ENCODE results near the gene SMAD3.
"Not testable (repeated sequence)": the region's sequence is repeated elsewhere in the genome, so short reads cannot be mapped to it uniquely, and the experiment has no call there.

Gene SMAD3

DNA sequence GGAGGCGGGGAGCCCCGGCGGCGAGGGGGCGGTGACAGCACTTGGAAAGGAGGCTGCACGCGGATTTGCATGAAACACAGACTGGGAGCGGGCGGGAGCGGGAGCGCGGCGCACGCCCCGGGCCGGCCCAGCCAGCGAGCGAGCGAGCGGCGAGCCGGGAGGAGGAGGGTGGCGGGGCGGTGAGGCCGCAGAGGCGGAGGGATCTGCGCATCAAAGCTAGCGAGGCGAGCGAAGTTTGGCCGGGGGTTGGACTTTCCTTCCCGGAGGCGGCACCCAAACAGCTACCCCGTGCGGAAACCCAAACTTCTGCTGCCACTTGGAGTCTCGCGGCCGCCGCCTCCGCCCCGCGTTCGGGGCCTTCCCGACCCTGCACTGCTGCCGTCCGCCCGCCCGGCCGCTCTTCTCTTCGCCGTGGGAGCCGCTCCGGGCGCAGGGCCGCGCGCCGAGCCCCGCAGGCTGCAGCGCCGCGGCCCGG, at the start of gene SMAD3:
SMAD3 (plus strand) TSS at position 72 of the 475 bp plus-strand sequence. CDS start 553 bp downstream, outside the sequence.
- in situ Hi-C loops (cut with HindIII; ENCODE audit: low sequenced_read_pairs) = no loop called here

DNA sequence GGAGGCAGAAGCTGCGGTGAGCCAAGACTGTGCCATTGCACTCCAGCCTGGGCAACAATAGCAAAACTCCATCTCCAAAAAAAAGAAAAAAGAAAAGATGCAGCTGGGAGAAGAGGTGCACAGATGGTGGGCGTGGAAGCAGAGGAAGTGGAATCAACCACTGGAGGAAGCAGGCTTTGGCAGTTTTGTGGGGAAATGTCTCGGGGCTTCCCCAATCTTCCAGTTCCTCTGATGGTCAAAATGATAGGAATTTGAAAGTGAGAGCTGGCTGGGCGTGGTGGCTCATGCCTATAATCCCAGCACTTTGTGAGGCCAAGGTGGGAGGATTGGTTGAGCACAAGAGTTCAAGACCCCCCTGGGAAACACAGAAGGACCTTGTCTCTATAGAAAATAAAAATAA, 48.1 kb upstream of the SMAD3 start:
- in situ Hi-C loops (cut with HindIII; ENCODE audit: low sequenced_read_pairs) = no loop called here

DNA sequence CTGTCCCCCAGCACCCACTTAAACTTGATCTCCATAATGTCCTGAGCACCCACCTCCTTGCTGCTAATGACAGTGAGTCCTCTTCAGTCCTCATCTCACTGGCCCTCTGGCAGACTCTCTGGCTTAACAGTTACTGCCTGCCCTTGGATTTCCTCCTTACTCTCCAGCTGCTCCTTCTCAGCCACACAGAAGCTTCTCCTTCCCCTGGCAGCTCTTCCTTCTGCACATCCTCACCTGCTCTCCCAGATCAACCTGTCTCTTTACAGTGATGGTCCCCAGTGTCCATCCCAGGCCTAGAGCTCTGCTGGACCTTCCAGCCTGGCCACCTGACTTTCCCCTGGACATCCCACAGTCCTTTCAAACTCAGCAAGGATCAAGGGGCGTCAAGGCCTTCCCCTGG, 47.4 kb upstream of the SMAD3 start:
- in situ Hi-C loops (cut with HindIII; ENCODE audit: low sequenced_read_pairs) = no loop called here

DNA sequence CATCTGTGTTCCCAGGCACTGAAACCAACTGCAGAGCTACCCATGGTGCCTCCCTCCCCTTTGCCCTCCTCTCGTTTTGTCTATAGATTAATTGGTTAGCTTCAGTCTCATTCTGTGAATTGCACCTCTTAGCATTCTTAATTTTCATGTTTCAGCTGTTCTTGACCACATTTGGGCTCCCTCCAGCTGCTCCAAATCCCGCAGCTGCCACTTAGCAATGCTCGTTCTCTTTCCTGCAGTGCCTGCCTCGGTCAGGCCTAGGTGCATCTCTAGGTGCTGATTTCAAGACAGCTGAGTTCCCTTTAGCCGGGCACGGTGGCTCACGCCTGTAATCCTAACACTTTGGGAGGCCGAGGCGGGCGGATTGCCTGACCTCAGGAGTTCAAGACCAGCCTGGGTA, 47.0 kb upstream of the SMAD3 start:
- in situ Hi-C loops (cut with HindIII; ENCODE audit: low sequenced_read_pairs) = no loop called here

DNA sequence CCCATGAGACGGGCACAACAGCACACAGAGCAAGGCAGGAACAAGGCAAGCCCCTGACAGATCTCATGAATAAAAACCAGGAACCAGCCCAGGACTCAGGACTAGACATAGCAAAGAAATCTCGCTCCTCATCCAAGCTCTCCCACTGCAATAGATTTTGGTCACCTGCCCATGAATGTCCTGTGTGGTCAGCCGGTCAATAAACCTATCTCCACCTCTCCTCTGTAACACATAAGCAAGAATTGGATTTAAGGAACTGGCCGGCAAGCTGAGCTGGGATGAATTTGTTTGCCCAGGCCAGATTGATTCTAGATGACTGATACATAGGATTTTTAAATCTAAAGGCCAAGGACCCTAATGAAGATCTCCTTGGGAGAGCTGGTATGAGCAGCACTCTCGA, 46.3 kb upstream of the SMAD3 start:
- in situ Hi-C loops (cut with HindIII; ENCODE audit: low sequenced_read_pairs) = no loop called here

DNA sequence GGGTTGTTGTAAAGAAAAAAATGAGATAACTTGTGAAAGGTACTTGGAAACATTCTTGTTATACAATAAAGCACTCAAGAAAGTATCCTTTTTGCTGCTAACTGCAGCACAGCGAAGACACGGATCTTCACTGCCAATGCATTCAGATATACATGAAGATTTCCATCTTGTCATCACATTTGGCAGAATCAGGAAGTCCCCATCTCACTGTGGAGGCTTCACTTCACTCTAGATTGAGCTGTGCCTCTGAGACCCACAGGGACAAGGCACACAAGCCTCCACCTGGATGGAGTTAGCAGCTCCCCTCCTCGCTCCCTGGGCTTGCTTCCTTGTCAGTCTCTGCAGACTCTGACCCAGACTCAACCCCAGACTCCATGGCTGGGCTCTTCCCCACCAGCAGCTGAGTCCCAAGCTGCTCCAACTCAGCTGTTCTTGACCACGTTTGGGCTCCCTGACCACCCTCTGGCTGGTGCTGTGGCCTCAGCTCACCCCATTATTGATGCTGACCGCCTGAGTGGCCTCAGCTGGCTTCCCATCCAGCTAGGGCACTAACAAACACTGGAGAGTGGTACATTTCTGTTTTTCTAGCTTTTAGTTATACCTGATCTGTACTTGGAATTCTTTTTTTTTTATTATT, 45.4 kb upstream of the SMAD3 start:
- in situ Hi-C loops (cut with HindIII; ENCODE audit: low sequenced_read_pairs) = no loop called here

DNA sequence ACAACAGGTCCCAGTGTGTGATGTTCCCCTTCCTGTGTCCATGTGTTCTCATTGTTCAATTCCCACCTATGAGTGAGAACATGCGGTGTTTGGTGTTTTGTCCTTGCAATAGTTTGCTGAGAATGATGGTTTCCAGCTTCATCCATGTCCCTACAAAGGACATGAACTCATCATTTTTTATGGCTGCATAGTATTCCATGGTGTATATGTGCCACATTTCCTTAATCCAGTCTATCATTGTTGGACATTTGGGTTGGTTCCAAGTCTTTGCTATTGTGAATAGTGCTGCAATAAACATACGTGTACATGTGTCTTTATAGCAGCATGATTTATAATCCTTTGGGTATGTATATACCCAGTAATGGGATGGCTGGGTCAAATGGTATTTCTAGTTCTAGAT, 44.7 kb upstream of the SMAD3 start:
- in situ Hi-C loops (cut with HindIII; ENCODE audit: low sequenced_read_pairs) = not testable (repeated sequence)

DNA sequence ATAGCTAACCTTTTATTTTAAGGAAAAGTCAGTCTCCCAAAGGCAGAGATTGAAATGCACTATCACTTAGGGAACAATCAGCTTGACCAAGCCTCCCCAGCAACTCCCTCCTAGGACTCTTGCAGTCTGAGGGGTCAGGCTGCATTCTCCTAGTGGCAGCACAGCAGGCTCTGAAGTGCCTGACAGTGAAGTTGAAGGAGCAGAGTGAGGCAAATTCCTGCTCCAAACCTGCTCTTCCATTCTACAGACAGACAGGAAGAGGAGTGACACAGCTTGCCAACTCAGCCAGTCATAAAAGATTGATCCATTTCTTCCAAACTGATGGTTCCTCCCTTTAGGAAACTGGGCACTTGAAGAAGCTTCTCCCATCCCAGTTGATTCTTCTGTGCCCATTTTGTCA, 43.9 kb upstream of the SMAD3 start:
- in situ Hi-C loops (cut with HindIII; ENCODE audit: low sequenced_read_pairs) = no loop called here

DNA sequence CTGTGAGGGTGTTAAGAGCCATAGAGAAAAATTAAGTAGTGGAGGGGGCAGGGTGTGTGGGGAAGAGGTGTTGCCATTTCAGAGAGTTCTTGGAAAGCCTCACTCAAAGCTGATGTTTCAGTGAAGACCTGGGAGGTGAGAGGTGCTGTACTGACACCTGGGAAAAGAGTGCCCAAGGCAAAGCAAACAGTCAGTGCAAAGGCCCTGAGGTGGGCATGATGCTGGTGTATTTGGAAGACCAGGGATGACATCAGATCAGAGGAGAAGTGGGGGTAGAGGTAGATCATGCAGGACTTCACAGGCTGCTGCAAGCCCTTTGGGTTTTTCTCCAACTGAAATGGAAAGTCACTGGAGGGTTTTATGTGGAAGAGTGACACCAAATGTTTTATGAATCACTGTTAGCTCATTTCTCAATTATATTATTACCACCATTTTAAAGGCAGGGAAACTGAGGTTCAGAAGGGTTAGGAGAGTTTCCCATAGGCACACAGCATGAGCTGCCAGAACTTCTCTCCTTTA, 42.8 kb upstream of the SMAD3 start:
- in situ Hi-C loops (cut with HindIII; ENCODE audit: low sequenced_read_pairs) = no loop called here

DNA sequence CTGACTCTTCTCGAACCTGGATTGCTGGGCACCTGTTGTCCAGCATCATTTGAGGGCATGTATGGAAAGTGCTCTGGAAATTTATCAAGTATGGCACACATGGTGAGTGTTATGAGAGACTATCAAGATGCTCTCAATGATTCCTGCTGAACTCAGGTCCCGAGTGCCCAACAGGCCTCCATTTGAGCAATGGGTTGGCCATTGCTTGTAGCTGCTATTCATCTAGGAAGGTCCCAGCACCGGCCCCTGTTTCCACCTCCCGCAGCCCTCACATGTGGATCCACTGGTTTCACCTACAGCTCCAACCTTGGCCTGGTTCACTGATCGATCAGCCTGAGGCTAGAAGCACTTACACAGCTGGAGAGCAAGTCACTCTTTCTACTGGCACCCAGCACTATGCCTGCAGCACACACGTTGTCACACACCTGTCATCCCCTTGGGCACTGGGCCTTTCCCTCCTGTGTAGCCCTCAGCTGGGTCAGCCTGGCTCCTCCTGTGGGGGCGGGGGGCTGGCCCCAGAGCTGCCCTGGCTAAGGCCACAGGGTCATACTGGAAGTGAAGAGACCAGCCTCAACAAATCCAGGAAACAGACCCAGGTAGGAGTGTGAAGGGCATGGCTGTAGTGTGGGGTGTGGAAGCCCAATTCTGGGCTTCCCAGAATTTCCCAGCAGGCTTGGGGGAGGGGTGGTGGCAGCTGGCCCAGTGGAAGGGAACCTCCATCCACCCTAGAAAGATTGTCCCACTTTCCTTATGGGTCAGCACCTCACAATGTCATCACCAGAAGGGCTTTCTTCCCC, 41.7 kb upstream of the SMAD3 start:
- in situ Hi-C loops (cut with HindIII; ENCODE audit: low sequenced_read_pairs) = no loop called here

DNA sequence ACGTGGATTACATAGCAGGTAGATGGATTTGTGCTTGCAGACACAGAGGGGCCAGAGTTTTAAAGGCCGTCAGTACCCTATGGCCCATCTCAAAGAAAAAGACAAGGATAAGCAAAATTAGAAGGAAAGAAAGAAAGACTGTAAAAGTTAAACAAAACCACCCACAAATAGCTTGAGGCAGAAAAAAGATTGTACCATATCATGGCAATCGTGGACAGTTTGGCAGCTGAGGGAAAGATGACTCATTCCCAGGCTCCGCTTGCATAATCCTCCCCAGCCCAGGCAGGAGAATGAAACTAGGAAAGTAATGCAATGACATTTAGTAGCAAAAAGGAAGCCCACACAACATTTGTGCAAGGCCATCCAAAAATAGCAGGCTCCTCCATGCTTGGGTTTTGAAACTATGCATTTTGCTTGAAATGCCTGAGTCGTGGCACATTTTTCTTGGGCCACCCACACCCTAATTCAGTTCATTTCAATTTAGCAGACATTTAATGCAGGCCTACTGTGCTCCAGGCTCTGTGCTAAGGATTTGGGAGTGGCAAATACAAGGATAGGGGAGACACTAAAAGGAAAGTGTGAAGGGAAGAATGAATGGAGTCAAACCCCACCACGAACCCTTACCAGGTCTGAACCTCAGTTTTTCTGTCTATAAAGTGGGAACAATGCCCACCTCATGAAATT, 40.9 kb upstream of the SMAD3 start:
- in situ Hi-C loops (cut with HindIII; ENCODE audit: low sequenced_read_pairs) = no loop called here

DNA sequence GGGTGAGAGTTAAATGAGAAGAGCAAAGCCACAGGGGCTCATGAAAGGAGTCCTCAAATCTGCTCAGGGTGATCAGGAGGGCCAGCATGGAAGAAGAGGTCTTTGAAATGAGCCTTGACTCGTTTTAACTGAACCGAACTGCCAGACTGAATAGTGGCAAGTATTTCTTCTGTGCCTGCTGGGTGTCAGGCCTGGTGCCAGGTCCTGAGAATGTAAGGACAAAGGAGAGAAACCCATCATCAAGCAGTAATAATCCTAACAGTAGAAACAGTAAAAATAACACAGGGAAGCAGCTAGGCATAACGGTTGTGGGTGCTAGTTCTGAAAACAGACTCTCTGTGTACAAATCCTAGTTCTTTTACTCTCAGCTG, 40.4 kb upstream of the SMAD3 start:
- in situ Hi-C loops (cut with HindIII; ENCODE audit: low sequenced_read_pairs) = no loop called here

DNA sequence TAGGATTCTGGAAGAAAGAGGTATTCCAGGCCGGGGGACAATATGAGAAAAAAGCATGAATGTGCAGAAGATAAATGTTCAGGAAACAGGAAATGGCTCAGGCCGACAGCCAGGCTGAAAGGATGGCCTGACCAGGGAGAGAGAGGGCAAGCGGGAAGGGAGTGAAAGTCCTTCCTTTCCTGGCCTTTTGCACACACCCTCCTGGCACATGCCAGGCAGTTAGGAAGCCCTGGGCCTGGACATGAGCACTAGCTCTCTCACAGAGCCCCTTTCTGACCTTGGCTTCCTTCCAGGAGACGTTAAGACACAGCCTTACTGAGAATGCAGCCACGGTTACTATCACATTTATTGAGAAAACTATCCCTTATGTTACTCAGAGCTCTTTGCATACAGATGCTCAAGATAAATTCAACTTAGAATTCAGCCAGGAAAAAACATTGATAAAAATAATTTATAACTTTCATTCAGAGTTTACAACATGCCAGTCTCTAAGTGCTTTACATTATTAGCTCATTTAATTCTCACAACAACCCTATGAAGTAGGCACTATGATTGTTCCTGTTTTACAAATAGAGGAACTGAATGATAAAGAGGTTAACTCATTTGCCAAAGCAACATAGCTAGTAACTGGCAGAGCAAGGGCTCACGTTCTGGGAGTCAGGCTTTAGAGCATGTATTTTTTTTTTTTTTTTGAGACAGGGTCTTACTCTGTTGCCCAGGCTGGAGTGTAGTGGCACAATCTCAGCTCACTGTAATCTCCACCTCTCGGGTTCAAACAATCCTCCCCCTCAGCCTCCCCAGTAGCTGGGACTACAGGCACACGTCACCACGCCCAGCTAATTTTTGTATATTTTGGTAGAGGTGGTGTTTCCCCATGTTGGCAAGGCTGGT, 39.4 kb upstream of the SMAD3 start:
- in situ Hi-C loops (cut with HindIII; ENCODE audit: low sequenced_read_pairs) = no loop called here

DNA sequence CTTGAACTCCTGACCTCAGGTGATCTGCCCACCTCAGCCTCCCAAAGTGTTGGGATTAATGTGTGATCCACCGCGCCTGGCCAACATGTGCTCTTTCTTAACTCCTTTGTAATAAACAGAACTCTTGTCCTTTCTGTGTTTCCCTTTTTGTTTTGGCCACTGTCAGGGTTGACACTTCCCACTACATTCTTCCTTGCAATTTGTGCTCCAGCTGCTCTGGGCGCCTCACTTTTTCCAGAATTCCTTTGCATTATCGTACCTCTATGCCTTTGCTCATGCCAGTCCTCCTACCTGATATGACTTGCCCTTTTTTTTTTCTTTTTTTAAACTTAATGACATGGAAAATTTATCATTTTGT, 38.8 kb upstream of the SMAD3 start:
- in situ Hi-C loops (cut with HindIII; ENCODE audit: low sequenced_read_pairs) = no loop called here

DNA sequence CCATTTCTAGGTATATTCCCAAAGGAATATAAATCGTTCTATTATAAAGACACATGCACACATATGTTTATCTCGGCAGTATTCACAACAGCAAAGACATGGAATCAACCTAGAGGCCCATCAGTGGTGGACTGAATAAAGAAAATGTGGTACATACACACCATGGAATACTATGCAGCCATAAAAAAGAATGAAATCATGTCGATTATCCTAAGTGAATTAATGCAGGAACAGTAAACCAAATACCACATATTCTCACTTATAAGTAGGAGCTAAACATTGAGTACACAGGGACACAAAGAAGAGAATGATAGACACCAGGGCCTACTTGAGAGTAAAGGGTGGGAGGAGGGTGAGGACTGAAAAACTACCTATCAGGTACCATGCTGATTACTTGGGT, 37.0 kb upstream of the SMAD3 start:
- in situ Hi-C loops (cut with HindIII; ENCODE audit: low sequenced_read_pairs) = not testable (repeated sequence)

DNA sequence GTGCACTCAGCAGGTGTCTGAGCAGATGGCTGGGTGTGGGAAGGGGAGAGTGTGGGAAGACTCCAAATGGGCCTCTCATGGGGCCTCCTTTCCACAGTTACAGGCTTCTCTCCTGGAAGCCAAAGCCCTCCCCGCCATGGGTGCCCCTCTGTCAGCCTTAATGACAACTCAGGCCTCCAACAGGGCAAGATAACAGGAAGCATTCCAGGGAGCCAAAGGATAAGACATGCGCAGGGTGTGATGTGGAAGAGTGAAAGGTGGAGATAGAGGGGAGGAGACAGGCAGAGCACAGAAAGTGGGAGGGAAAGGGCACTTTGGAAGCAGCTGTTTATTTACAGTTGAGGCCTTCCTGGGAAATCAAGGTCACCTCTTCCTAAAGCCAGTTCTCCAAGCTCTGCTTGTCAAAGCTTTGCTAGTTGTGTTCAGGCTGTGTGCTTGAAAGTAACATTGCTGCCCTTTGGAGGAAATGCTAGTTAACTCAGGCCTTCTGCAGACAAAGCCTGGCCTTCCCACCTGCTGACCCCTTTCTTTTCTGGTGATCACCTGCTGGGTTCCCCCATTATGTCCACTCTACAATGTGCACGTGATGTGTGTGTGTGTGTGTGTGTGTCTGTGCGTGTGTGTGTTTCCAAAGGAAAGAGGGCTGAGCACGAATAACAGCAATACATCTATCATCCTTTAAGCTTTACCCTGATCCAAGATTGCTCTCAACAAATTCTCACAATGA, 35.2 kb upstream of the SMAD3 start:
- in situ Hi-C loops (cut with HindIII; ENCODE audit: low sequenced_read_pairs) = no loop called here

DNA sequence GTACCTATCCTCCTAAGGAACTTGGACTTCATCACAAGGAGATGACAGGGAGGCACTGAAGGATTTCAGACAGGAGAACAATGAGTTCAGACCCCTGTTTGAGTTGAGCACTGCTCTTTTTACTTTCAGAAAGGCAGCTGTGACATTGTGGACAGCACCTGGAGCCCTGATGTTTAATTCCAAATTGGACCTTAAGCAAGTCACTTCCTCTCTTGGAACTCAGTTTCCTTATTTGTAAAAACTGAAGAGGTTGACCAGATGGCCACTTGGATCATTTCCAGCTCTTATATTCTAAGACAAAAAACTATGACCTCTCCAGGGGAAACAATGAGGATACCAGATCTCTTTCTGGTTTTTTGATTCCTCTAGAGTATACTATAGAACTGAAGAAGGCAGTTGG, 34.1 kb upstream of the SMAD3 start:
- in situ Hi-C loops (cut with HindIII; ENCODE audit: low sequenced_read_pairs) = no loop called here

DNA sequence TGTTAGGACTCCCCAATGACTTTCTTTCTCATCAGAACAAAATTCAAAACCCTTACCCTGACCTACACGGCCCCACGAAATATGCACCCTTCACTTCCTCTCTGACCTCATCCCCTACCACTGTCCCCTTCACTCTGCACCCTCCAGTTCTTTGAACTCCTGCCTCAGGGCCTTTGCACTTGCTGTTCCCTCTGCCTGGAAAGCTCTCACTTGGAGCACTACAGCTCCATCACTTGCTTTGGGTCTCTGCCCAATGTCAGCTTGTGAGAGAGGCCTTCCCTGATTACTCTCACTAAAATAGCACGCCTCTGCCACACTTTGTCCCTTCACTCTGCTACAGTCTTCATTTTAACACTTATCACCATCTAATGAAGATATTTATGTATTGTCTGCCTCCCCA, 32.8 kb upstream of the SMAD3 start:
- in situ Hi-C loops (cut with HindIII; ENCODE audit: low sequenced_read_pairs) = no loop called here

DNA sequence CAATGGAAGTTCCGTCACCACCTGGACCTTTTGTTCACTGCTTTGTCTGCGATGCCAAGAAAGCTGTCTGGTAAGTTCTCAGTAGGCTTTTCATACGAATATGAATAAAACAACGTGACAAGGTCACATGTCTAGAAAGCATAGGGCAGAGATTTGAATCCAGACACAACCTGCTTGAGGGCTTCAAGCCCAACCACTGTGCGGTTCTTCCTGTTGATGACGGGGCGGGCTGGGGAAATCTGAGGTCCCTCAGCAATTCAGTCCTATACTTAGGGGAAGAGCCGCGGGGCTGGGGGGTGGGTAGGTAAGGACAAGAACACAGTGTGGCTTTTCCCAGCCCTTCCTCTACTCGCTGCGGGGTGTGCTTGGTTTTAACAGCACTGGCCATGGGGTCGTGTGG, 32.4 kb upstream of the SMAD3 start:
- in situ Hi-C loops (cut with HindIII; ENCODE audit: low sequenced_read_pairs) = no loop called here

DNA sequence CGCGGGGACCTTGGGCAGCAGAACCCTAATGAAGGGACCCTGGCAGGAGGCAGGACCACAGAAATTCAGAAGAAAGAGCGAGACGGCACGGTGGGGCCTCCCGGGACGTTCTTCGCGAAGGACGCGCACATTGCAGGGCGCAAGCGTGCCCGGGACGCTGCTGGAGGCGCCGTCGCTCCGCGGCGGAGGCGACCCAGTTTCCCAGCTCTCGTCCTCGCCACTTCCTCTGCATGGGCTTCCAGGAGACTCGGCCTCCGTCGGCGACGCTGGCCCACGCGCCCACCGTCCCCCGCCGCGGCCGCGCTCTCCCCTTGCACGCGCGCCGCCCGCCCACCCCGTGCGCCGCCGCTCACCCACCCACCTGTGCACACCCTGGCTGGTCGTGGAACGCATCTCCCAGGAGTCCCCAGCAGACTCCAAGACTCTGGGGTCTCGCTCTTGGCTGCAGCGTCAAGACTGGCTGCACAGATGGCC, 31.8 kb upstream of the SMAD3 start:
- in situ Hi-C loops (cut with HindIII; ENCODE audit: low sequenced_read_pairs) = no loop called here
